Smooth muscle cell (in vitro differentiated cells): ENCODE measurements around the gene RPTOR. TPM values are rescaled to one million over a fixed set of nuclear protein-coding genes. Genes with fewer than 3 reads are reported as not detected.

Experiments
- DNase-seq: peaks from one replicate; lab custom pipeline; 2025; ENCODE audit not compliant: unreplicated experiment; lab: John Stamatoyannopoulos, UW
- H2AFZ ChIP-seq: fragments of 200-600 bp; sonication (generic); 2 replicates; pipeline ENCODE4 v1.6.0; 2016; ENCODE audit warnings: antibody characterized with exemption, low read depth, mild to moderate bottlenecking
- H3F3A ChIP-seq: fragments of 200-600 bp; sonication (generic); 2 replicates; pipeline ENCODE4 v1.6.0; 2017; ENCODE audit warnings: antibody characterized with exemption, low read depth
- H3K27ac ChIP-seq: fragments of 200-600 bp; sonication (generic); 2 replicates; pipeline ENCODE4 v1.5.1; 2016; ENCODE audit warnings: low read depth, mild to moderate bottlenecking
- H3K27me3 ChIP-seq: fragments of 200-600 bp; sonication (generic); 2 replicates; pipeline ENCODE4 v1.6.1; 2016; ENCODE audit warnings: low read depth, mild to moderate bottlenecking
- H3K36me3 ChIP-seq: fragments of 200-600 bp; sonication (generic); 2 replicates; pipeline ENCODE4 v1.5.1; 2016; ENCODE audit warnings: low read depth
- H3K4me1 ChIP-seq: fragments of 200-600 bp; sonication (generic); 2 replicates; pipeline ENCODE4 v1.5.1; 2016; ENCODE audit warnings: low read depth
- H3K4me2 ChIP-seq: fragments of 200-600 bp; sonication (generic); 2 replicates; pipeline ENCODE4 v1.6.0; 2016; ENCODE audit warnings: mild to moderate bottlenecking
- H3K4me3 ChIP-seq: fragments of 200-600 bp; sonication (generic); 2 replicates; pipeline ENCODE4 v1.5.1; 2016; ENCODE audit warnings: mild to moderate bottlenecking
- H3K79me2 ChIP-seq: fragments of 200-600 bp; sonication (generic); 2 replicates; pipeline ENCODE4 v1.6.0; 2016; ENCODE audit warnings: low read depth, mild to moderate bottlenecking
- H3K9ac ChIP-seq: fragments of 200-600 bp; sonication (generic); 2 replicates; pipeline ENCODE4 v1.6.0; 2016; ENCODE audit warnings: low read depth
- H3K9me3 ChIP-seq: fragments of 200-600 bp; sonication (generic); replicated peaks from 2 replicates; pipeline ENCODE4 v1.5.1; 2016; ENCODE audit warnings: low read depth
- H4K20me1 ChIP-seq: fragments of 200-600 bp; sonication (generic); 2 replicates; pipeline ENCODE4 v1.6.0; 2016; ENCODE audit warnings: low read depth
- WGBS: methylation state at CpG from one replicate; pipeline ENCODE4 v1.1.7; 2016; ENCODE audit warnings: low lambda C conversion rate; 5-methylcytosine and 5-hydroxymethylcytosine counted together
- polyA plus RNA-seq: library from polyadenylated mRNA; unstranded; fragments of >200 nt; fragmentation: Nextera tagmentation; extraction: Ambion mirVana; gene quantifications from 2 replicates; pipeline ENCODE4 v1.2.1, GENCODE V29; 2016
- total RNA-seq: library from RNA; depleted of rRNA; stranded (reverse); fragments of >200 nt; gene quantifications from 2 replicates; pipeline ENCODE4 v1.2.3, GENCODE V29; 2014
- TF ChIP-seq, protein P1 (sequence below): fragments of 200-600 bp; sonication (generic); IDR thresholded peaks from 2 replicates; pipeline ENCODE4 v1.5.1; 2017; ENCODE audit warnings: borderline replicate concordance, mild to moderate bottlenecking, antibody characterized with exemption; ENCODE audit not compliant: insufficient read depth, poor library complexity, severe bottlenecking

Gene RPTOR
- total and polyA plus RNA-seq, 2 experiments from 2014 or later = 10.6 to 12.2 TPM

- Histone ChIP-seq H3K9ac (peak overlapping the region; percentile 6), H3K4me2 (peak overlapping the region; percentile 57)
Measured at GRCh38 chr17:80827646-80828643, 283.3 kb downstream of the RPTOR start.

GRCh38 chr17:80829166-80829813 is 284.7 kb downstream of the RPTOR start:
- H3K36me3 ChIP-seq = no peaks in the 10 kb centered on the region

More at GRCh38 chr17:80827646-80828643, 283.3 kb downstream of the RPTOR start:
- H3K27ac ChIP-seq = peak overlapping the region; percentile 64
- no peaks in the 10 kb centered on the region for H3K27me3 ChIP-seq
- TF ChIP-seq, protein P1, sequence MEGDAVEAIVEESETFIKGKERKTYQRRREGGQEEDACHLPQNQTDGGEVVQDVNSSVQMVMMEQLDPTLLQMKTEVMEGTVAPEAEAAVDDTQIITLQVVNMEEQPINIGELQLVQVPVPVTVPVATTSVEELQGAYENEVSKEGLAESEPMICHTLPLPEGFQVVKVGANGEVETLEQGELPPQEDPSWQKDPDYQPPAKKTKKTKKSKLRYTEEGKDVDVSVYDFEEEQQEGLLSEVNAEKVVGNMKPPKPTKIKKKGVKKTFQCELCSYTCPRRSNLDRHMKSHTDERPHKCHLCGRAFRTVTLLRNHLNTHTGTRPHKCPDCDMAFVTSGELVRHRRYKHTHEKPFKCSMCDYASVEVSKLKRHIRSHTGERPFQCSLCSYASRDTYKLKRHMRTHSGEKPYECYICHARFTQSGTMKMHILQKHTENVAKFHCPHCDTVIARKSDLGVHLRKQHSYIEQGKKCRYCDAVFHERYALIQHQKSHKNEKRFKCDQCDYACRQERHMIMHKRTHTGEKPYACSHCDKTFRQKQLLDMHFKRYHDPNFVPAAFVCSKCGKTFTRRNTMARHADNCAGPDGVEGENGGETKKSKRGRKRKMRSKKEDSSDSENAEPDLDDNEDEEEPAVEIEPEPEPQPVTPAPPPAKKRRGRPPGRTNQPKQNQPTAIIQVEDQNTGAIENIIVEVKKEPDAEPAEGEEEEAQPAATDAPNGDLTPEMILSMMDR = no peak
- DNase-seq = no peak
- peaks cover 13% of the 10 kb centered on the region for H3F3A ChIP-seq
- no peak overlapping the region for H3K4me3 ChIP-seq
- H4K20me1 ChIP-seq = no peaks in the 10 kb centered on the region
- WGBS = 80% methylated on average over 34 of the region's 34 CpGs
- no peak overlapping the region for H2AFZ ChIP-seq
- no peaks in the 10 kb centered on the region for H3K9me3 ChIP-seq
- no peaks in the 10 kb centered on the region for H3K36me3 ChIP-seq
- H3K79me2 ChIP-seq = no peaks in the 10 kb centered on the region
- H3K4me1 ChIP-seq = peaks cover 25% of the 10 kb centered on the region

DNA sequence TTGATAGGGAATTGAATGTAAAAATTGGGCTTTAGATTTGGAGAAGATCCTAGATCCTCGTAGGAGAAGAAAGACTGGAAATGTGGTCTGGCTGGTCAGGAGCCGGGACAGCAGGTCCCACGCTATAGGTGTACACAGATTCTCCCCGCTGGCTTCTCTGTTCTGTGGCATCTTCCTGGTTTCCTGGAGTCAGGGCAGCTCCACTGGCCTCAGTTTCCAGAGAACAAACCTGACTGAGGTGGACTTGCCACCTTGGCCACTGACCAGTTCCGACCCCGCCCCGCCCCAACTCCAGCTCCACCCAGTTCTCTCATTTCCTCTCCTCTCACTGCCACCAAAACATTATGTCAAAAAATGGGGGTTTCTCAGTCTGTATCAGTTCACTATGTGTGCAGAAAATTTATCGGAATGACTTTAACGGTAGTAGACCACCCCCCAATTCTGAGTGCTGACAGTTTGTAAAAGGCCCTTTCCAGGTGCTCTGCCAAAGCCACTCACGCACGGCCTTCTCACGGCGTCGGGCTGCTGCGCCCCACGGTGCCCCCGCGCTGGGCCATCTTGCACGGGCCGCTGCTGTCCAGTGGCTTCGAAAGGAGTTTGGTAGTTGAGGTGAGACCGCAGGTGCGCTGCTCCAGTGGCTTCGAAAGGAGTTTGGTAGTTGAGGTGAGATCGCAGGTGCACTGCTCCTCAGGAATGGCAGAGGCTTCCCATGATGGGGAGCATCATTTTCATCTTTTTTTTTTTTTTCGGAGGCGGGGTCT is 285.6 kb downstream of the RPTOR start:
- Histone ChIP-seq H3K36me3 (no peaks in the 10 kb centered on the region), H3K9ac (no peak overlapping the region), H3K27me3 (no peaks in the 10 kb centered on the region), H3K9me3 (no peaks in the 10 kb centered on the region), H3K27ac (no peak overlapping the region), H3F3A (peaks cover 18% of the 10 kb centered on the region), H3K4me1 (peaks cover 30% of the 10 kb centered on the region), H3K4me2 (no peak overlapping the region), H3K4me3 (no peak overlapping the region), H2AFZ (no peak overlapping the region), H3K79me2 (no peaks in the 10 kb centered on the region), H4K20me1 (no peaks in the 10 kb centered on the region)
- over 99% methylated on average over 26 of the region's 27 CpGs for WGBS
- DNase-seq = no peak
- TF ChIP-seq, protein P1 = no peak

More at GRCh38 chr17:80829166-80829813, 284.7 kb downstream of the RPTOR start:
- Histone ChIP-seq H3K9me3 (no peaks in the 10 kb centered on the region), H3K4me3 (no peak overlapping the region), H3K4me1 (peaks cover 30% of the 10 kb centered on the region), H2AFZ (no peak overlapping the region), H3K4me2 (no peak overlapping the region), H3K9ac (no peak overlapping the region), H3F3A (peaks cover 18% of the 10 kb centered on the region), H3K79me2 (no peaks in the 10 kb centered on the region), H3K27ac (no peak overlapping the region), H3K27me3 (no peaks in the 10 kb centered on the region), H4K20me1 (no peaks in the 10 kb centered on the region)
- WGBS = 98% methylated on average over 26 of the region's 26 CpGs
- TF ChIP-seq, protein P1 = no peak
- no peak for DNase-seq
